Bone marrow (tissue), 2 donors: ENCODE data around the gene MLXIP.
A peak's percentile ranks its signal among the peaks of the same experiment; 100 is the strongest.
"Not testable (repeated sequence)": the region's sequence is repeated elsewhere in the genome, so short reads cannot be mapped to it uniquely, and the experiment has no call there.

Experiments
- DNase-seq, 2 donors: peaks; one replicate each; lab custom pipeline; 2025; lab: John Stamatoyannopoulos, UW

Gene MLXIP

GRCh38 chr12:122096014-122096413 lies 17.5 kb downstream of the MLXIP start:
- no peak for DNase-seq

- no peak for DNase-seq
These were observed 18.1 kb downstream of the MLXIP start for GRCh38 chr12:122096591-122097149.

GRCh38 chr12:122097584-122097926 lies 19.0 kb downstream of the MLXIP start:
- DNase-seq: no peak

GRCh38 chr12:122097927-122098756 lies 19.6 kb downstream of the MLXIP start:
- no peak for DNase-seq

- no peak for DNase-seq
These were observed 20.8 kb downstream of the MLXIP start for GRCh38 chr12:122099280-122099749.

- DNase-seq: no peak
These were observed 21.3 kb downstream of the MLXIP start for GRCh38 chr12:122099856-122100255.

GRCh38 chr12:122100568-122100967 lies 22.0 kb downstream of the MLXIP start:
- no peak for DNase-seq

- DNase-seq: no peak
These were observed 23.8 kb downstream of the MLXIP start for GRCh38 chr12:122102331-122102730.

- no peak for DNase-seq
These were observed 26.3 kb downstream of the MLXIP start for GRCh38 chr12:122104844-122105243.

GRCh38 chr12:122105496-122105895 lies 26.9 kb downstream of the MLXIP start:
- not testable (repeated sequence) for DNase-seq

- DNase-seq: no peak
These were observed 28.3 kb downstream of the MLXIP start for GRCh38 chr12:122106843-122107242.

- DNase-seq: no peak
These were observed 28.7 kb downstream of the MLXIP start for GRCh38 chr12:122107261-122107660.

GRCh38 chr12:122111089-122111641 lies 32.6 kb downstream of the MLXIP start:
- DNase-seq: no peak

GRCh38 chr12:122116707-122117535 lies 38.4 kb downstream of the MLXIP start:
- DNase-seq: no peak

- no peak for DNase-seq
These were observed 39.4 kb downstream of the MLXIP start for GRCh38 chr12:122117979-122118378.

- not testable (repeated sequence) for DNase-seq
These were observed 42.8 kb downstream of the MLXIP start for GRCh38 chr12:122121341-122121740.

- no peak for DNase-seq
These were observed 43.2 kb downstream of the MLXIP start for GRCh38 chr12:122121745-122122144.

GRCh38 chr12:122123051-122123760 lies 44.6 kb downstream of the MLXIP start:
- DNase-seq: peak; percentile 39 to 55

GRCh38 chr12:122123761-122124145 lies 45.2 kb downstream of the MLXIP start:
- DNase-seq: no peak

- DNase-seq: no peak
These were observed 45.8 kb downstream of the MLXIP start for GRCh38 chr12:122124370-122124769.

- DNase-seq: no peak
These were observed 47.1 kb downstream of the MLXIP start for GRCh38 chr12:122125452-122126341.
